Measurements from ENCODE around the gene AGMO. TPM values are rescaled to one million over a fixed set of nuclear protein-coding genes. Genes with fewer than 3 reads are reported as not detected.

AGMO gene
- total RNA-seq, 2 donors from 2014 or later = 1.9 TPM; not detected in 1

DNA sequence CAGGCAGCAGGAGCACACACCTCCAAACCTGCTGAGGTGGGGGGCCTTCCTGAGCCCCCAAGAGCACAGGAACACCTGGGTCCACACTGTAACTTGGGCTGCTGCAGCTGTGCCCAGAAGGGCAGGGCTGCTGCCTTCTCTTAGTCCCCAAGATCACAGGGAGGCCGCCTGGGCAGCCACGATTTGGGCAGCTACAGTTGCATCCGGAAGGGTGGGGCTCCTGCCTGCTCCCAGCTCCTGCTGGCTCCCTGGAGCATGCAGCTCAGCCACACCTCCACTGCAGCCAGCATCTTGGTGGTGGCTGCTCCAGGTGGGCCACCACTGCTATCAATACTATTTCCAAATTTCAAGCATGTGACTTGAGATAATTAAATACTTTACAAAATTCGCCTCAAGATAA lies 38.5 kb upstream of the AGMO start:
- no peaks in the 10 kb centered on the region for H3K4me1 Mint-ChIP-seq
- H3K4me3 Mint-ChIP-seq = no peak overlapping the region
- no peaks in the 10 kb centered on the region for H3K36me3 ChIP-seq (ENCODE audit: control insufficient read depth, insufficient read depth, low read length)
- H3K9me3 ChIP-seq (ENCODE audit: control insufficient read depth, low read length) = no peaks in the 10 kb centered on the region
- H3K27me3 Mint-ChIP-seq (ENCODE audit: insufficient read depth) = no peaks in the 10 kb centered on the region
- no peaks in the 10 kb centered on the region for H3K4me1 ChIP-seq (ENCODE audit: control insufficient read depth, insufficient read depth, low read length)
- no peaks in the 10 kb centered on the region for H3K9me3 Mint-ChIP-seq
- no peak overlapping the region for H3K27ac Mint-ChIP-seq
- H3K27ac ChIP-seq (ENCODE audit: low read depth, low read length) = no peak overlapping the region
- no peaks in the 10 kb centered on the region for H3K36me3 Mint-ChIP-seq (ENCODE audit: low read depth)
- 80 to 100% methylated on average over 2 to 4 of the region's 4 CpGs for WGBS, 2 experiments (ENCODE audit: insufficient coverage in 1 of 2, insufficient read length in 1 of 2)
- DNase-seq = peak; percentile 54
- H3K4me3 ChIP-seq (ENCODE audit: low read length) = no peak overlapping the region
- TF ChIP-seq, protein P1, sequence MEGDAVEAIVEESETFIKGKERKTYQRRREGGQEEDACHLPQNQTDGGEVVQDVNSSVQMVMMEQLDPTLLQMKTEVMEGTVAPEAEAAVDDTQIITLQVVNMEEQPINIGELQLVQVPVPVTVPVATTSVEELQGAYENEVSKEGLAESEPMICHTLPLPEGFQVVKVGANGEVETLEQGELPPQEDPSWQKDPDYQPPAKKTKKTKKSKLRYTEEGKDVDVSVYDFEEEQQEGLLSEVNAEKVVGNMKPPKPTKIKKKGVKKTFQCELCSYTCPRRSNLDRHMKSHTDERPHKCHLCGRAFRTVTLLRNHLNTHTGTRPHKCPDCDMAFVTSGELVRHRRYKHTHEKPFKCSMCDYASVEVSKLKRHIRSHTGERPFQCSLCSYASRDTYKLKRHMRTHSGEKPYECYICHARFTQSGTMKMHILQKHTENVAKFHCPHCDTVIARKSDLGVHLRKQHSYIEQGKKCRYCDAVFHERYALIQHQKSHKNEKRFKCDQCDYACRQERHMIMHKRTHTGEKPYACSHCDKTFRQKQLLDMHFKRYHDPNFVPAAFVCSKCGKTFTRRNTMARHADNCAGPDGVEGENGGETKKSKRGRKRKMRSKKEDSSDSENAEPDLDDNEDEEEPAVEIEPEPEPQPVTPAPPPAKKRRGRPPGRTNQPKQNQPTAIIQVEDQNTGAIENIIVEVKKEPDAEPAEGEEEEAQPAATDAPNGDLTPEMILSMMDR (conservative IDR thresholded peaks at IDR 0.05) = no peak
- H3K9ac ChIP-seq (ENCODE audit: extremely low read depth, low read length, poor library complexity, severe bottlenecking) = no peak overlapping the region
- no peaks in the 10 kb centered on the region for H3K27me3 ChIP-seq (ENCODE audit: control insufficient read depth, insufficient read depth, low read length, poor library complexity, severe bottlenecking)

DNA sequence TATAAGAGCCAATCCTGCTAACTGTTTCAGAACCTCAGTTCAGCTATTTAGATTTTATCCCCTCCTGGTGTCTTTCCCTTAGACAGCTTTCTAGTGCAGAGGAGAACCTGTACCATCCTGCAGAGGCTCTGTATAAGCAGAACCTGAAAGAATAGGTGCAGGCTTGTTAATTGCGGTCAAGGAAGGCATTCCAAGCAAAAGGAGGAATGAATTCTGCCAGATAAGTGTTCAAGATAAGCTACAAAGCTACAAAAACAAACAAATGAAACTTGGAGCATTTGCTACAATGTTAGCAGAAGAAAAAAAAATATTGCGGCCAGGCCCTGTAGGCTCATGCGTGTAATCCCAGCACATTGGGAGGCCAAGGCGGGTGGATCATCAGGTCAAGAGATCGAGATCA lies 32.6 kb upstream of the AGMO start:
- no peak for DNase-seq
- no peaks in the 10 kb centered on the region for H3K36me3 ChIP-seq (ENCODE audit: control insufficient read depth, insufficient read depth, low read length)
- H3K4me3 ChIP-seq (ENCODE audit: low read length) = no peak overlapping the region
- H3K27ac Mint-ChIP-seq = no peak overlapping the region
- no peak overlapping the region for H3K9ac ChIP-seq (ENCODE audit: extremely low read depth, low read length, poor library complexity, severe bottlenecking)
- H3K36me3 Mint-ChIP-seq (ENCODE audit: low read depth) = no peaks in the 10 kb centered on the region
- WGBS, 2 experiments (ENCODE audit: insufficient coverage in 1 of 2, insufficient read length in 1 of 2) = 86 to 93% methylated on average over 4 to 5 of the region's 5 CpGs
- no peak overlapping the region for H3K27ac ChIP-seq (ENCODE audit: low read depth, low read length)
- no peaks in the 10 kb centered on the region for H3K4me1 Mint-ChIP-seq
- no peaks in the 10 kb centered on the region for H3K9me3 ChIP-seq (ENCODE audit: control insufficient read depth, low read length)
- no peak overlapping the region for H3K4me3 Mint-ChIP-seq
- no peaks in the 10 kb centered on the region for H3K27me3 Mint-ChIP-seq (ENCODE audit: insufficient read depth)
- H3K27me3 ChIP-seq (ENCODE audit: control insufficient read depth, insufficient read depth, low read length, poor library complexity, severe bottlenecking) = no peaks in the 10 kb centered on the region
- TF ChIP-seq, protein P1 (conservative IDR thresholded peaks at IDR 0.05) = no peak
- H3K9me3 Mint-ChIP-seq = no peaks in the 10 kb centered on the region
- H3K4me1 ChIP-seq (ENCODE audit: control insufficient read depth, insufficient read depth, low read length) = no peaks in the 10 kb centered on the region

DNA sequence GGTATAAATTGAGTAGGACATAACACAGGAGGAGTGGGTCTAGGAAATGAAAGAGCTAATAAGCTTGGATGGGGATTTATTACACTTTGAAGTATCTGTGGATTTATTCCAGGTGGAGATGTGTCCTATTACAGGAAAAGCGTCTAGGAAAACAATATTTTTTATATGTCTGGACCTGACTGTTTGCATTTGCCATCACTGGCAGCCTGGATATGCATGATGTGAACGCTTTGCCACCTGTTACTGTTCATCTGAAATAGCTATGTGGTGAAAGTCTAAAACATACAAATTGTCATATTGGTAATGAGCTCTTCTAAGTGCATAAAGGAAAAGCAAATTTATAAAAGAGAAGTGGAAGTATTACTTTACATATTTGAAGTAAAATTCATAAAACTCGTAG lies 31.6 kb upstream of the AGMO start:
- WGBS, 2 experiments (ENCODE audit: insufficient coverage in 1 of 2, insufficient read length in 1 of 2) = 86 to 90% methylated on average over 3 of the region's 3 CpGs
- TF ChIP-seq, protein P1 (conservative IDR thresholded peaks at IDR 0.05) = no peak
- no peaks in the 10 kb centered on the region for H3K9me3 ChIP-seq (ENCODE audit: control insufficient read depth, low read length)
- no peaks in the 10 kb centered on the region for H3K4me1 ChIP-seq (ENCODE audit: control insufficient read depth, insufficient read depth, low read length)
- no peak overlapping the region for H3K27ac ChIP-seq (ENCODE audit: low read depth, low read length)
- Mint-ChIP-seq H3K27ac (no peak overlapping the region), H3K27me3 (ENCODE audit: insufficient read depth) (no peaks in the 10 kb centered on the region), H3K9me3 (no peaks in the 10 kb centered on the region), H3K36me3 (ENCODE audit: low read depth) (no peaks in the 10 kb centered on the region), H3K4me1 (no peaks in the 10 kb centered on the region), H3K4me3 (no peak overlapping the region)
- no peaks in the 10 kb centered on the region for H3K36me3 ChIP-seq (ENCODE audit: control insufficient read depth, insufficient read depth, low read length)
- DNase-seq = no peak
- no peaks in the 10 kb centered on the region for H3K27me3 ChIP-seq (ENCODE audit: control insufficient read depth, insufficient read depth, low read length, poor library complexity, severe bottlenecking)
- H3K4me3 ChIP-seq (ENCODE audit: low read length) = no peak overlapping the region
- H3K9ac ChIP-seq (ENCODE audit: extremely low read depth, low read length, poor library complexity, severe bottlenecking) = no peak overlapping the region

Measured in endodermal cell (in vitro differentiated cells).